ENCODE measurements around the gene GNLY.
"Not testable (repeated sequence)": the region's sequence is repeated elsewhere in the genome, so short reads cannot be mapped to it uniquely, and the experiment has no call there.

The GNLY gene

DNA sequence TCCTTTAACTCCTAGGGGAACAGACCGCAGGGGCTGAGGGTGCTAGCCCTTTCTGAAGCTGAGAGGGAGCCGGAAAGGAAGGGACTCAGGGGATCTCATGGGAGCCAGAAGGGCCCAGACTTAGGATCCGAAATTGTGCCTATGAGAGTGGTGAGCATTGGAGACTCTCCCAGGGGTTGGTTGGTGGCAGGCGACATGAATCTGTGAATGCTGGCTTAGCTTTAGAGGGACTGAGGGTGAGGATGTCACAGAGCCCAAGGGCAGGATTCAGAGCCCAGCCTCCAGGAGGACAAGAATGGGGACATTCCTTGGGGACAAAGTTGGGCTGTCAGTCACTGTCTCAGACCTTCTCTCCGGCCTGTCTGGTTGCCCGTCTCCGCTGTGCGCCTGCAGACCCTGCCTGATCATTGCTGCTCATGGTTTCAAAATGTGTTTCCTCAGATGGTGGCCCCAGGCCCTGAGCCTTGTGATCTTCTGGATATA lies 17.5 kb downstream of the GNLY start:
- DNase-seq, result no peak

- no peak for DNase-seq
Observed at GRCh38 chr2:85712336-85712735, 18.2 kb downstream of the GNLY start.

DNA sequence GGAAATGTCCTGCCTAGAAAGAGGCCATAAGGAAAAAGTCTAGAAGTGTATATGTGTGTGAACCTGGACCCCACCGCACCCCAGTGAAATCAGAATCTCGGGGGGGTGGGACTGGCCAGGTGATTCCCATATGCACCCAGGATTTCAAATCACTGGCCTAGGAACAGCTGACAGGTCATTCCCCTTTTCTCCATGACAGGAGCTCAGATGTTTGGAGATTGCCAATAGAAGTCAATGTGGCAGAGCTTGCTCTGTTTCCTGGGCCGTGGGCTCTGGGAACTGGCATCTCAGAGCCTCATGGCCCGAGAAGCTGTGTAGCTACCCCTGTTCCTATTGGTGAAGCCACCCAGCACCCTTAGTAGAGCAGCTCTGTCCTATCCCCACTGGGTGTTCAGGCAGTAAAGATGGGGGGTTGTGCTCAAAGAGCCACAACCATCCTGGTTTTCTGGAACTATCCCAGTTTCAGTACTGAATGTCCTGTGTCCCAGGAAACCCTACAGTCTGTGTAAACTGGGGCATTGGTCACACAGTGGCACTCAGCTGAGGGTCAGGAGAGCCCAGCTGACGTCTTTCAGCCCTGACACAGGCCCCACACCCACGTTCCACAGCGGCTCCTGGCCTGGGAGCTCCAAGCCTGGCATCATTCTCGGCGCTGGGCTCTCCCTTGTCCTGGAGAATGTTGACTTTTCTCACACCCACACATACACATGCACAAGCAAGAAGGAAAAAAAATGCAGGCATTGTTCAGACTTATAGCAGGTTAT lies 18.9 kb downstream of the GNLY start:
- DNase-seq, result no peak

GRCh38 chr2:85713836-85714235 lies 19.7 kb downstream of the GNLY start:
- no peak for DNase-seq

GRCh38 chr2:85714421-85714820 lies 20.3 kb downstream of the GNLY start:
- not testable (repeated sequence) for DNase-seq

DNA sequence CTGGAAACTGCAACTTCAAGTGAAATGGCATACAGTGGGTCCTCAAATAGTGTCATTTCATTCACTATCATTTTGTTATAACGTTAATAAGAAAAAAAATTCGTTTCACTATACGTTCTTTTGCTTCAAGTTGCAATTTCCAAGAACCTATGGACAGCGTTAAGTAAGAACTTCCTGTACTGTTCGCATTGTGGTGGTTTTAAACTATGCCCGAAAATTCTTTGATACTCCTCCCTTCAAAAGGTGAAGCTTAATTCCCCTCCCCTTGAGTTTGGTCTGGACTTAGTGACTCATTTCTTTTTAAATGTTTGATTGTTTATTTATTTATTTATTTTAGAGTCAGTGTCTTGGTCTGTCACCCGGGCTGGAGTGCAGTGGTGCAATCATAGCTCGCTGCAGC lies 20.7 kb downstream of the GNLY start:
- no peak for DNase-seq

- DNase-seq, result no peak
Observed at GRCh38 chr2:85716346-85716914, 22.3 kb downstream of the GNLY start.

DNA sequence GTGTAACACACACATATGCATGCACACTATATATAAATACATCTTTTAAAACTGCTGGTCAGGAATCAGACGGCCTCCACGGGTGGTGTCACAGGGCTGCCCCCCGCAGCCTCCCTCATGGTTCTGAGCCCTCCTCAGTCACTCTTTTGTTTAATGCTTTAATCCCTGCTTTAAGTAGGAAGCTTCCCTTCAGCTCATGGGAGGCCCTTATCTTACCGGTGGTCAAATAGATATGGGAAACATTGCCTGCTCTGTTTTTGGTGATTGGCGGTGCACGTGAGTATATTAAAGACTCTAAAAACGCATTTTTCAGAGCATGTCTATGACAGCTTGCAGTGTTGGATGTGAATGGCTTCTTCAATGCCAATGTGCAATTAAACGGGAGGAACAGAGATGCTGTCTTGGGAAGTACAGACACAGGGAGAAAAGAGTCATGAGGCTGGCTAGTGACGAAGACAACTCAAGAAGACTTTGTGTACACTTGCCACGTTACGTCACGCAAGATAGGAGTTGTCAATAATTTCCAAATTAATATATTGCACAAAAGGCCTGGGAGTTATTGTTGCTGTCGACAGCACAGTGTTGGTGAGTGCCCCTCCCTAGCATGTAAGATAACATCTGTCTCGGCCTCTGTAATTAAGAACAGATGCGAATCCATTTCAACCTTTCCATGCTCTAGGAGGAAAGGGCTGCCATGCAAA lies 23.3 kb downstream of the GNLY start:
- no peak for DNase-seq

- no peak for DNase-seq
Observed at GRCh38 chr2:85718009-85718391, 23.8 kb downstream of the GNLY start.

DNA sequence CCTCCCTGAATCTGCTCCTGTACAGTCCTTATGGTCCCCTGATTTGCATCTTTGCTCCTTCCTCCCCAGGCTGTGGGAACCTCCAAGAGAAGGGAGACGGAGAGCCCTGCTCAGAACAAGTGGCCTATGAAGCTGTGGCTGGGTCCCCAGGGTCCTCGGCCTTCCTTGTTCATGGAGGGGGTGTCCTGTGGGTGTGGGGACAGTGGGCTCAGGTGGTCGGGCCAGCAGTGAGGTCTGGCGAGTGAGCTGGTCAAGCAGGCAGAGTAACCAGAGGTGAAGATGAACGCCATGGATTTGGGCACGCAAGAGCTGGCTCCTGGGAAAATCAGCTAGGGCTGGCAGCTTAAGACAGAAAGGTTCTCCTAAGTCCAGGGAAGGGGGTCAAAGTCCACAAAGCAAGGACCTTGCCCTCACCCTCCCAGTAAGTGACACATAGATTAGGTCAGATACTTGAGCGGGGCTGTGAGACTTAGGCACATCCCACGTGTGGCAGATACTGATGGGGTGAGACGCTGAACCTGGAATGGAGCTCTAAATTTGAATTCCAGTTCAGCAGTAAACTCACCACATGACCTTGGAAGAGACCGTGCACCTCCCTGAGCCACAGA lies 24.8 kb downstream of the GNLY start:
- no peak for DNase-seq

GRCh38 chr2:85719609-85720240 lies 25.6 kb downstream of the GNLY start:
- DNase-seq, result no peak

GRCh38 chr2:85720533-85720932 lies 26.4 kb downstream of the GNLY start:
- DNase-seq, result no peak

- DNase-seq, result no peak
Observed at GRCh38 chr2:85721641-85722040, 27.5 kb downstream of the GNLY start.

DNA sequence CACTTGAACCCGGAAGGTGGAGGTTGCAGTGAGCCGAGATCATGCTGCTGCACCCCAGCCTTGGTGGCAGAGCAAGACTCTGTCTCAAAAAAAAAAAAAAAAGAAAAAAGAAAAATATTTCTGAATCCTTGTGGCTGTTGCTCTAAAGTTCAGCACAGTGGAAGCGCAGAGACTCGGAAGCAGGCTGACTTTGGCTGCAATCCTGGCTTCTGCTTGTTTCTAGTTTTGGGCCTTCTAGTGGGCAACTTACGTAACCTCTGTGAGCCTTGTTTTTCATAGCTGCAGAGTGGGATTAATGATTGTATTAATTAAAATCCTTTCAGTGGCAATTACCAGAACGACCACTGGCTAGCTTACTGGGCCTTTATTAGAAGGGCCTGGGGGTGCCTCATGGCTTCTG lies 28.4 kb downstream of the GNLY start:
- DNase-seq, result no peak

DNA sequence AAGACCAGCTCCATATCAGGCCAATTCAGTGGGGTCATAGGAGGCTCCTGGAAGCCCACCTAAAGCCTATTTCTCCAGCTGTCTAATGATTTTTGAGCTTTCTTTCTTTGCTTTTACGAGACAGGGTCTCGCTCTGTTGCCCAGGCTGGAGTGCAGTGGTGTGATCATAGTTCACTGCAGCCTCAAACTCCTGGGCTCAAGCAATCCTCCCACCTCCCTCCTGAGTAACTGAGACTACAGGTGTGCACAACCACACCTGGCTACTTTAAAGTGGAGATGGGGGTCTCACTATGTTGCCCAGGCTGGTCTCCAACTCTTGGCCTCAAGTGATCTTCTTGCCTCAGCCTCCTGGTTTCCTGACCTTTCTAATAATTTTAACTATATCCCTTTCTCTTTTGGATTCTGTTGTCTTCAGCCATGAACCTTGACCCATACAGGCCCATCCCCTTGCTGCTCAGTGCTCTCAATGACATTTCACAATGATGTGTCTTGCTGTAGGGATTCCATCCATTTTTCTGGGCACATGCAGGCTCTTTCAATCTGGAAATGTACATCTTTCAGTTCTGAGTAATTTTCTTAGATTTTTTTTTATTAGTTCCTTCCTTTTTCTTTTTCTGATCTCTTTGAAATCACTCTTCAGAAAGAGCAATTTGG lies 29.7 kb downstream of the GNLY start:
- DNase-seq, result no peak

DNA sequence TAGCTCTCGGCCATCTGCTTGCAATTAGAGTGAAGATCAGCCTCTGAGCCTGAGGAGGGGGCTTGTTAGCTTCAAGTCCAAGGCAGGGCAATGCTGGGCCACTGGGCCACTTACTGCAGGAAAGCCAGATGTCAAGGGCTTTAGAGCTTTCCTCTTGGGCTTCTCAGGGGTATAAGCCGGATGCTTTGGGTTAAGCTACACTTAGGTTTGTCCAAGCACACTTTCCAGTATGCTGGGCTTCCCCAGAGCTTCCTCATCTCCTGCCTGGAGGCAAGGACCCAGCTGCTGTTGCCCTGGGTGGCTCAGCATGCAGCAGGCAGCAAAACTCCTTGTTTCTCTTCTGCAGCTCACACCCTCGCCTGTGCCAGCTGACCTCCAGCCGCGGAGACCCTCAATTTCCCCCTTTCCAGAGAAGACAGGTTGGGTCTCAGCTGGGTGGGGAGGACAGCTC lies 30.6 kb downstream of the GNLY start:
- no peak for DNase-seq

DNA sequence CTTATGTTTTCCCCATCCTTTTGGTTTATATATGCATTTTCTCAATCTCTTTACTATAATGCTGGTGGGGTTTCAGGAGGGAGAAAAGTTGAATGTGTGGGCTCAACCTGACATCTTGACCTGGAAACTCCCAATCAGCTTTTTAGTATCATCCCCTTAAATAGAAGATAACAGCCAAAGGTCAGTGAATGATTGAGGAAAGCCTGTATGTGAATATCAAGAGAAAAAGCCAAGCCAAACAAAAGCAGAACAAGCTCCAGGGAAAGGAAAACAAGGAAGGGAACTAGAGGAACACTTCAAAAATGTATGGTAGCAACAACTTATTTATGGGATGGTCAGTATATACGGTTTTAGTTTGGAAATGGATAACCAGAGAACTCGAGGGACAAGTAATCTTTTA lies 31.3 kb downstream of the GNLY start:
- DNase-seq, result no peak

- DNase-seq, result no peak
Observed at GRCh38 chr2:85727798-85728197, 33.6 kb downstream of the GNLY start.

DNA sequence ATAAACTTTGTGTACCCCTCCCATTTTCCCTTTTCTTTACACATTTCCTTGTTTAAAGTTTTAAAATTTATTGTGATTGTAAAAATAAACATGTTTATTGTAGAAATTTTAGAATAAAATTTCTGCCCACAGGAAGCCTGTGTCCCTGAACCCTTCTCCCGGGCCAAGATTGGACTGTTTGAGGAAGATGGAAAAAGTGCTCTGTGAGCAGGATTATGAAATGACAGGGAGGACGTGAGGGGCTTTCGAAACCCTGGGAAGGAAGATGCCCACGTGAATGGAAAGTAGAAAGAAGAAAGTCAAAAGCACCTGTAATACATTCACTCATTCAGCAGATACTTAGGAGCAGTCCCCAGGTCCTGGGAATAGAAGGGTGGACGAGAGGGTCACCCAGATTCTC lies 34.2 kb downstream of the GNLY start:
- no peak for DNase-seq

DNA sequence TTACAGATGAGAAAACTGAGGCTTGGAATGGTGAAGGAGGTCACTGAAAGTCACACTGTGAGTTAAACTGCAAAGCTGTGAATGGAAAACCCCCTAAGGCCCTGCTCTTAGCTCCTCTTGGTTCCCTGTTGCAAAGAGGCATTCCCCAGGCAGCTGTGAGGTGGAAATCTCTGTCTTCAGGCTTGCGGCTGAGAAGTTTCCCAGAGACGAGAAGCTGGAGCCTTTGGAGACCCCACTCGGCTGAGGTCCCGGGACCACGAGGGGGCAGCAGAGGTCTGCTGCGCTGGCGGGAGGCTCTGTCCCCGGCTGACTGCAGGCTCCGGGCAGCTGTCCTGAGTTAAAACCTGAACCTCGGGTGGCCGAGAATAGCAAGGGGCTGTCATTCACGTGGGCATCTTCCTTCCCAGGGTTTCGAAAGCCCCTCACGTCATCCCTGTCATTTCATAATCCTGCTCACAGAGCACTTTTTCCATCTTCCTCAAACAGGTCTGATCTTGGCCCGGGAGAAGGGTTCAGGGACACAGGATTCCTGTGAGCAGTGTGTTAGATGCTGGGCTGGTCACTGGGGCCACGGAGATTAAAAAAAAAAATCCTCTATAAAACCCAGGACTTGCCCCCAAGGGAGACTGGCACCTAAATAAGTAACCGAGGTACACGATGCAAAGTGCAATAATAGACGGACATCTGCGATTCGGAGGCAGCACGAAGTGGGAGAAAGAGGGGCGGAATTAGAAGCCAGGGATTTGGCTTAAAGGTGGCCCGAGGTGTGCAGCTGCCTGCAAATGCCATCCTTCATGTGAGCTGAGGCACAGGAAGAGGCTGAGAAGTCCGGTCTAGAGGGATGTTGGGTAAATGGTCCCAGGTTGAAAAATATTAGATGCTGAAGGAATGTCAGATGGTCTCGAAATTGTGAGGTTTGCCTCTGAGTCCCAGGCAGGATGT lies 35.0 kb downstream of the GNLY start:
- peak; percentile 65 for DNase-seq

- DNase-seq, result no peak
Observed at GRCh38 chr2:85729825-85730510, 35.8 kb downstream of the GNLY start.

All from CD4-positive, alpha-beta T cell treated with Interleukin-21 for 1 hour (primary cell).